Measurements from ENCODE around the gene FMN2. TPM values are rescaled to one million over a fixed set of nuclear protein-coding genes. Genes with fewer than 3 reads are reported as not detected.

Gene FMN2
- total and polyA plus RNA-seq, 8 donors = 0.20 to 2.1 (median 1.2) TPM

GRCh38 chr1:240056350-240056749 is 35.3 kb upstream of the FMN2 start:
- Histone ChIP-seq H3K27ac (no peak overlapping the region), H3K4me1 (no peaks in the 10 kb centered on the region), H3K36me3 (no peaks in the 10 kb centered on the region), H3K27me3 (no peaks in the 10 kb centered on the region), H3K9me3 (no peaks in the 10 kb centered on the region), H3K4me3 (no peak overlapping the region)
- no peak for DNase-seq
- no peak for ATAC-seq
- TF ChIP-seq CTCF (IDR thresholded peaks at IDR 0.05) = no peak
- intact Hi-C loops (cut with DNase I) = no loop called here

GRCh38 chr1:240058049-240058448 is 33.6 kb upstream of the FMN2 start:
- H3K4me3 ChIP-seq = no peak overlapping the region
- no peak for TF ChIP-seq CTCF (IDR thresholded peaks at IDR 0.05)
- H3K4me1 ChIP-seq = no peaks in the 10 kb centered on the region
- H3K27me3 ChIP-seq = no peaks in the 10 kb centered on the region
- H3K27ac ChIP-seq = no peak overlapping the region
- H3K36me3 ChIP-seq = no peaks in the 10 kb centered on the region
- intact Hi-C loops (cut with DNase I) = no loop called here
- no peak for ATAC-seq
- no peaks in the 10 kb centered on the region for H3K9me3 ChIP-seq
- no peak for DNase-seq

GRCh38 chr1:240068961-240069360 is 22.7 kb upstream of the FMN2 start:
- ATAC-seq (no peak), DNase-seq (no peak)
- Histone ChIP-seq H3K27ac (no peak overlapping the region), H3K27me3 (no peaks in the 10 kb centered on the region), H3K9me3 (no peaks in the 10 kb centered on the region), H3K36me3 (no peaks in the 10 kb centered on the region), H3K4me3 (no peak overlapping the region), H3K4me1 (no peaks in the 10 kb centered on the region)
- intact Hi-C loops (cut with DNase I) = no loop called here
- no peak for TF ChIP-seq CTCF (IDR thresholded peaks at IDR 0.05)

- no peaks in the 10 kb centered on the region for H3K9me3 ChIP-seq
- no peak for TF ChIP-seq CTCF (IDR thresholded peaks at IDR 0.05)
- intact Hi-C loops (cut with DNase I) = no loop called here
- ATAC-seq (no peak), DNase-seq (no peak)
- no peaks in the 10 kb centered on the region for H3K27me3 ChIP-seq
- no peaks in the 10 kb centered on the region for H3K4me1 ChIP-seq
- no peaks in the 10 kb centered on the region for H3K36me3 ChIP-seq
- no peak overlapping the region for H3K4me3 ChIP-seq
- H3K27ac ChIP-seq = no peak overlapping the region
Measured at GRCh38 chr1:240070188-240070587, 21.5 kb upstream of the FMN2 start.

GRCh38 chr1:240073097-240073496 is 18.6 kb upstream of the FMN2 start:
- peaks cover 0 to 4% of the 10 kb centered on the region in 2 donors for H3K9me3 ChIP-seq
- DNase-seq = no peak
- intact Hi-C loops (cut with DNase I) = no loop called here
- no peaks in the 10 kb centered on the region for H3K4me1 ChIP-seq
- H3K27ac ChIP-seq = no peak overlapping the region
- no peak for ATAC-seq
- H3K4me3 ChIP-seq = no peak overlapping the region
- H3K36me3 ChIP-seq = no peaks in the 10 kb centered on the region
- H3K27me3 ChIP-seq = no peaks in the 10 kb centered on the region
- TF ChIP-seq CTCF (IDR thresholded peaks at IDR 0.05) = no peak

Data from left lung (tissue), 10 donors.